Immature natural killer cell (primary cell): ENCODE measurements around the gene SERPINE3. TPM values are rescaled to one million over a fixed set of nuclear protein-coding genes. Genes with fewer than 3 reads are reported as not detected.

Source experiments
- DNase-seq, 3 donors: peaks; one replicate each; pipeline ENCODE4 v3.0.0; 2022; ENCODE audit warnings: mixed read lengths in 1 of 3
- H3K27ac Mint-ChIP-seq, 6 donors: one replicate each; pipeline ENCODE4 v1.8.0; 2020; ENCODE audit warnings: mixed read lengths in 6 of 6, mild to moderate bottlenecking in 5 of 6, inconsistent platforms in 4 of 6, moderate library complexity in 3 of 6
- H3K27me3 Mint-ChIP-seq, 3 donors: one replicate each; pipeline ENCODE4 v1.8.0; 2020 to 2021; ENCODE audit warnings: low read depth in 3 of 3, mild to moderate bottlenecking in 3 of 3, mixed read lengths in 3 of 3, moderate library complexity in 3 of 3, inconsistent platforms in 1 of 3
- H3K36me3 Mint-ChIP-seq, 3 donors: one replicate each; pipeline ENCODE4 v1.8.0; 2020; ENCODE audit warnings: mixed read lengths in 3 of 3, inconsistent platforms in 2 of 3, mild to moderate bottlenecking in 2 of 3
- H3K4me1 Mint-ChIP-seq, 2 donors: one replicate each; pipeline ENCODE4 v1.8.0; 2020; ENCODE audit warnings: inconsistent platforms in 2 of 2, mild to moderate bottlenecking in 2 of 2, mixed read lengths in 2 of 2, moderate library complexity in 1 of 2
- H3K4me3 Mint-ChIP-seq, 5 donors: one replicate each; pipeline ENCODE4 v1.8.0; 2020; ENCODE audit warnings: mild to moderate bottlenecking in 5 of 5, mixed read lengths in 5 of 5, inconsistent platforms in 3 of 5, moderate library complexity in 3 of 5
- H3K9me3 Mint-ChIP-seq, 6 donors: one replicate each; pipeline ENCODE4 v1.8.0; 2020; ENCODE audit warnings: mild to moderate bottlenecking in 6 of 6, mixed read lengths in 6 of 6, inconsistent platforms in 4 of 6, moderate library complexity in 3 of 6
- polyA plus RNA-seq, 3 donors: library from polyadenylated mRNA; unstranded; fragments of 300-500 nt; fragmentation: Illumina TruSeq; gene quantifications; one replicate each; pipeline ENCODE4 v1.2.3, GENCODE V29; 2021

SERPINE3 gene
- polyA plus RNA-seq, 3 donors from 2014 or later, result not detected

GRCh38 chr13:51318876-51319275, 20.6 kb upstream of the SERPINE3 start:
- Mint-ChIP-seq H3K9me3 (no peaks in the 10 kb centered on the region), H3K36me3 (no peaks in the 10 kb centered on the region), H3K27ac (no peak overlapping the region), H3K4me3 (no peak overlapping the region), H3K4me1 (no peaks in the 10 kb centered on the region), H3K27me3 (peaks cover 0 to 4% (median 2%) of the 10 kb centered on the region in 3 donors)
- no peak for DNase-seq

- Mint-ChIP-seq H3K4me1 (no peaks in the 10 kb centered on the region), H3K27ac (no peak overlapping the region), H3K4me3 (no peak overlapping the region), H3K36me3 (no peaks in the 10 kb centered on the region), H3K9me3 (no peaks in the 10 kb centered on the region), H3K27me3 (peaks cover 0 to 2% (median 0%) of the 10 kb centered on the region in 3 donors)
- DNase-seq, result no peak
Measured at GRCh38 chr13:51321836-51322235, 17.7 kb upstream of the SERPINE3 start.

- H3K4me3 Mint-ChIP-seq, result no peak overlapping the region
- H3K27ac Mint-ChIP-seq, result no peak overlapping the region
- no peaks in the 10 kb centered on the region for H3K9me3 Mint-ChIP-seq
- no peak for DNase-seq
- H3K27me3 Mint-ChIP-seq, result peaks cover 0 to 2% (median 0%) of the 10 kb centered on the region in 3 donors
- H3K36me3 Mint-ChIP-seq, result no peaks in the 10 kb centered on the region
- H3K4me1 Mint-ChIP-seq, result no peaks in the 10 kb centered on the region
Measured at GRCh38 chr13:51322826-51323225, 16.7 kb upstream of the SERPINE3 start.

- no peak for DNase-seq
- no peak overlapping the region for H3K27ac Mint-ChIP-seq
- H3K4me1 Mint-ChIP-seq, result no peaks in the 10 kb centered on the region
- peaks cover 0 to 2% (median 0%) of the 10 kb centered on the region in 3 donors for H3K27me3 Mint-ChIP-seq
- H3K4me3 Mint-ChIP-seq, result no peak overlapping the region
- H3K36me3 Mint-ChIP-seq, result no peaks in the 10 kb centered on the region
- no peaks in the 10 kb centered on the region for H3K9me3 Mint-ChIP-seq
Measured at GRCh38 chr13:51323824-51324511, 15.5 kb upstream of the SERPINE3 start.

GRCh38 chr13:51324714-51325420, 14.6 kb upstream of the SERPINE3 start:
- Mint-ChIP-seq H3K4me3 (no peak overlapping the region), H3K4me1 (no peaks in the 10 kb centered on the region), H3K9me3 (no peaks in the 10 kb centered on the region), H3K36me3 (no peaks in the 10 kb centered on the region), H3K27me3 (peaks cover 0 to 2% (median 0%) of the 10 kb centered on the region in 3 donors), H3K27ac (no peak overlapping the region)
- no peak for DNase-seq

- H3K27ac Mint-ChIP-seq, result no peak overlapping the region
- H3K27me3 Mint-ChIP-seq, result peaks cover 0 to 2% (median 1%) of the 10 kb centered on the region in 3 donors
- no peak for DNase-seq
- H3K4me1 Mint-ChIP-seq, result peaks cover 4% of the 10 kb centered on the region in 2 donors
- H3K9me3 Mint-ChIP-seq, result no peaks in the 10 kb centered on the region
- no peak overlapping the region for H3K4me3 Mint-ChIP-seq
- H3K36me3 Mint-ChIP-seq, result peaks cover 0 to 1% (median 0%) of the 10 kb centered on the region in 3 donors
Measured at GRCh38 chr13:51325837-51326236, 13.7 kb upstream of the SERPINE3 start.

- peaks cover 1 to 2% (median 2%) of the 10 kb centered on the region in 3 donors for H3K27me3 Mint-ChIP-seq
- no peak for DNase-seq
- peaks cover 9 to 12% of the 10 kb centered on the region in 2 donors for H3K4me1 Mint-ChIP-seq
- no peak overlapping the region for H3K4me3 Mint-ChIP-seq
- peaks cover 0 to 3% (median 0%) of the 10 kb centered on the region in 3 donors for H3K36me3 Mint-ChIP-seq
- no peaks in the 10 kb centered on the region for H3K9me3 Mint-ChIP-seq
- H3K27ac Mint-ChIP-seq, result no peak overlapping the region
Measured at GRCh38 chr13:51326777-51327176, 12.7 kb upstream of the SERPINE3 start.

GRCh38 chr13:51327961-51328360, 11.5 kb upstream of the SERPINE3 start:
- DNase-seq, result no peak
- Mint-ChIP-seq H3K4me3 (no peak overlapping the region), H3K36me3 (peaks cover 0 to 3% (median 0%) of the 10 kb centered on the region in 3 donors), H3K4me1 (peaks cover 11 to 19% of the 10 kb centered on the region in 2 donors), H3K27me3 (peaks cover 1 to 2% (median 2%) of the 10 kb centered on the region in 3 donors), H3K27ac (no peak overlapping the region), H3K9me3 (no peaks in the 10 kb centered on the region)

GRCh38 chr13:51328488-51328887, 11.0 kb upstream of the SERPINE3 start:
- no peak for DNase-seq
- Mint-ChIP-seq H3K27ac (no peak overlapping the region), H3K36me3 (peaks cover 0 to 3% (median 0%) of the 10 kb centered on the region in 3 donors), H3K27me3 (peaks cover 0 to 2% (median 1%) of the 10 kb centered on the region in 3 donors), H3K4me1 (peaks cover 14 to 24% of the 10 kb centered on the region in 2 donors), H3K4me3 (no peak overlapping the region), H3K9me3 (no peaks in the 10 kb centered on the region)

GRCh38 chr13:51329606-51330005, 9.9 kb upstream of the SERPINE3 start:
- Mint-ChIP-seq H3K36me3 (peaks cover 0 to 9% (median 4%) of the 10 kb centered on the region in 3 donors), H3K4me1 (peaks cover 14 to 24% of the 10 kb centered on the region in 2 donors), H3K27ac (no peak overlapping the region), H3K27me3 (peaks cover 0 to 3% (median 1%) of the 10 kb centered on the region in 3 donors), H3K9me3 (no peaks in the 10 kb centered on the region), H3K4me3 (no peak overlapping the region)
- no peak for DNase-seq

GRCh38 chr13:51330791-51331190, 8.7 kb upstream of the SERPINE3 start:
- Mint-ChIP-seq H3K27me3 (peaks cover 0 to 4% (median 1%) of the 10 kb centered on the region in 3 donors), H3K36me3 (peaks cover 0 to 9% (median 4%) of the 10 kb centered on the region in 3 donors), H3K27ac (no peak overlapping the region), H3K9me3 (no peaks in the 10 kb centered on the region), H3K4me3 (peak overlapping the region in 1 of 5 donors; percentile 37), H3K4me1 (peaks cover 14 to 24% of the 10 kb centered on the region in 2 donors)
- no peak for DNase-seq

- Mint-ChIP-seq H3K4me3 (no peak overlapping the region), H3K36me3 (peaks cover 0 to 9% (median 4%) of the 10 kb centered on the region in 3 donors), H3K4me1 (peaks cover 14 to 24% of the 10 kb centered on the region in 2 donors), H3K9me3 (no peaks in the 10 kb centered on the region), H3K27ac (no peak overlapping the region), H3K27me3 (peaks cover 0 to 4% (median 1%) of the 10 kb centered on the region in 3 donors)
- no peak for DNase-seq
Measured at GRCh38 chr13:51331354-51331861, 8.1 kb upstream of the SERPINE3 start.

- DNase-seq, result no peak
- H3K4me1 Mint-ChIP-seq, result peaks cover 14 to 24% of the 10 kb centered on the region in 2 donors
- no peak overlapping the region for H3K27ac Mint-ChIP-seq
- H3K9me3 Mint-ChIP-seq, result no peaks in the 10 kb centered on the region
- peaks cover 0 to 9% (median 4%) of the 10 kb centered on the region in 3 donors for H3K36me3 Mint-ChIP-seq
- no peak overlapping the region for H3K4me3 Mint-ChIP-seq
- peaks cover 0 to 7% (median 1%) of the 10 kb centered on the region in 3 donors for H3K27me3 Mint-ChIP-seq
Measured at GRCh38 chr13:51332566-51333361, 6.7 kb upstream of the SERPINE3 start.
